ENCODE data around the gene PHETA1.

Gene PHETA1

GRCh38 chr12:111368291-111368787, 556 bp downstream of the PHETA1 start:
- no peak for DNase-seq

DNA sequence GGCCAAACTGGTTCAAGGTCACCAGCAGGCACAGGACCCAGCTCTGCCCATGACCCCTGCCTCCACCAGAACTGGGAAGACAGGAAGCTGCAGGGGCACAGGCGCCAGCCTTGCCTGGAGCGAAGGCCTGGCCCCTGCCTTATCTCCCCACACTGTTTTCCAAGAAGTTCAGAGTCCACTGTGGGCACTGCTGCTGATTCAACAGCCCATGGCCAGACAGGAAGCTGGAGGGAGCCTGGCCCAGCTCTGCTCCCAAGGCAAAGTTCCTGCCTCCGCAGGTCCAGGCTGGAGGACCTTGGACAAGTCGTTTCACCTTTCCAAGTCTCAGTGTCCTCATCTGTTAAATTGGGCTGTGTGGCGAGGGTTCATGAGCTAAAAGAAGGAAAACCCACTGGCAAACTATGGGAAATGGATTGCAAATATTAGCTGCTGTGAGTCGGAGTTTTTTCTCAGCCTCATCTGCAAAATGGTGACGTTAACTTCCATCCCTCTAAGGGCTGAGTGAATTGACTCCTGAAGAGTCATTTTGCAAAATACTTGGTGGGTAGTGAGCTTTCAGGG, 1.2 kb downstream of the PHETA1 start:
- no peak for DNase-seq

GRCh38 chr12:111366583-111366982, 2.3 kb downstream of the PHETA1 start:
- DNase-seq: no peak

GRCh38 chr12:111366075-111366474, 2.8 kb downstream of the PHETA1 start:
- no peak for DNase-seq

DNA sequence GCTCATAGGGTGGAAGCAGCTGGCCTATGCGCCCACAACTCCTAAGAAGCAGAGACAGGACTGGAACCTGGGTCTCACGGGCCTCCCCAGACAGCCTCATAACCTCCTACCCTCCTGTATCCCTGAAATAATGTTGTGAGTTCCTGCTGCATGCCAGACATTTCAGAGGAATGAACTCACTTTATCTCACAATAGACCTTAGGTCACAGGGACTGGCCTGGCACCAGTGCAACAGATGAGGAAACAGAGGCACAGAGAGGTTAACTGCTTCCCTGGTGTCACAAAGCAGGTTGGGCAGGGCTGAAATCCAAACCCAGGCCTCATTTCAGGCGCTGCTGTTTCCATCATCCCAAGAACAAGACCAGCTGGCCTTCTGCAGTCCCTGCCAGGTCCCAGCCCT, 5.3 kb downstream of the PHETA1 start:
- no peak for DNase-seq

- DNase-seq: no peak
Observed at GRCh38 chr12:111362687-111363475, 6.0 kb downstream of the PHETA1 start.

DNA sequence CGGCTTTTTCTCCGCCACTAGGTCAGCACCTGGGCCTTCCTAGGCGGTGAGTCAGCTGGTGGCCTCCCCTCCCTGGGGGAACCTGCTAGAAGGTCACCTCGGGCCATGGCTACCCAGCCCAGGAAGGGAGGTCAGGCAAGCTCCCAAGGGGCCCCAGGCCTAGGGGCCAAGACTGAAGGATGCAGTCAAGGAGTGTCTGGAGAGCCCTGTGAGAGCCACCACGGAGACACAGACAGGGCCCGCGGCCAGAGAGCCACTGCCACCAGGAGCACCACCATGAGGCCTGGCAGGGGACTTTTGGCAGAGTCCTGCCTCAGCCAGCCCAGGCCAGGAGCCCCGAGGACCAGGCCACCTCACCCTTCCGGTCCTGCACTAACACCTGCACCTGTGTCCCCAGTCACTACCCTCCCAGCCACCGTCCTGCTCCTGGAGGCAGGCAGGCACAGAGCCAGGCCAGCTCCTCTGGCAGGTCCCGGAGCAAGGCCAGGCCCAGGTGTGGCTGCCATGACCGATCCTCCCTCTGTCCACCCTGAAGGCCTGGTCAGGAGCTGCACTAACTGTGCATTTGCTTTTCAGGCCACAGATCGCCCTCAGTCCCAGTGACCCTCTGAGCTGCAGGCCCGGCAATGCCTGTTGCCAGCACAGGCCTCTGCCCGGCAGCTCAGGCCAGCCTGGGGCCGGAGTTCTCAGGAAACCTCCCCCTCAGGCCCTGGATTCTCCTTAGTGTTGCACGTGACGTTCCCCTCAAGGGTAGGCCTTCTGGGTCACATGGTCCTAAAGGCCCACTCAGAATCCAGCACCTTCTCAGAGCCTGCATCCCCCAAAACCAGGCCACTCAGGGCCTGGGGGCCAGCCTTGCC, 6.9 kb downstream of the PHETA1 start:
- DNase-seq: no peak

- DNase-seq: no peak
Observed at GRCh38 chr12:111361073-111361716, 7.7 kb downstream of the PHETA1 start.

GRCh38 chr12:111360325-111360930, 8.5 kb downstream of the PHETA1 start:
- DNase-seq: no peak

- no peak for DNase-seq
Observed at GRCh38 chr12:111359914-111360276, 9.0 kb downstream of the PHETA1 start.

DNA sequence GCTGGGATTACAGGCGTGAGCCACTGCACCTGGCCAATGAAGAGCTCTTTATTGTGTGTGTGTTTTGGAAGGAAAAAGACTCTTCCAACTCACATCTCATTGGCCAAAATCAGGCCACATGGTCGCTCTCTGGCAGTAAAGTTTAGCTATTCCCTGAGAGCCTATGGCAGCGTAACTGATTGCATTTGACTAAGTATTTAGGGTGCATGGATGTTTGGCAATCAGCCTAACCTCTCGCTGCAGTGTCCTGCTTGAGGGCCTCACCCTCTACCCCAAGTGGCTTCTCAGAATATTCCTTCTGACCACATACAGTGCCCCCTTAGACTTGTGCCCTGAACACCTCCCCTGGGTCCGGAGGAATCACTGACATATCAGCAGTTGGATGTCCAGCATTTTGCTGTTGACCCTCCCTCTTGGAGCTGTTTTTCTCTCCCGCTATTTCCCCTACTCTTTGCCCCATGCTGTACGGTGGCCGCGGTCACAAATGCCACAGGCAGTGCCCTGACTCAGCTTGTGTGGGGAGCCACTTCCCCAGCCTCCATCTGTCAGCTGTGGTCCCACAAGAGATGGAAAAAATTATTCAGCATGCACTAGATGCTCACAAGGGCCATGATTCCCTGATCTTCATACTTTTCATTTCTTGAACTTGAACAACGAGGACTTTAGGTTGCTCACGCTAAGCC, 9.5 kb downstream of the PHETA1 start:
- no peak for DNase-seq

- no peak for DNase-seq
Observed at GRCh38 chr12:111355201-111355925, 13.5 kb downstream of the PHETA1 start.

- DNase-seq: no peak
Observed at GRCh38 chr12:111354511-111354910, 14.4 kb downstream of the PHETA1 start.

- no peak for DNase-seq
Observed at GRCh38 chr12:111353603-111354295, 15.1 kb downstream of the PHETA1 start.

GRCh38 chr12:111353026-111353425, 15.9 kb downstream of the PHETA1 start:
- no peak for DNase-seq

DNA sequence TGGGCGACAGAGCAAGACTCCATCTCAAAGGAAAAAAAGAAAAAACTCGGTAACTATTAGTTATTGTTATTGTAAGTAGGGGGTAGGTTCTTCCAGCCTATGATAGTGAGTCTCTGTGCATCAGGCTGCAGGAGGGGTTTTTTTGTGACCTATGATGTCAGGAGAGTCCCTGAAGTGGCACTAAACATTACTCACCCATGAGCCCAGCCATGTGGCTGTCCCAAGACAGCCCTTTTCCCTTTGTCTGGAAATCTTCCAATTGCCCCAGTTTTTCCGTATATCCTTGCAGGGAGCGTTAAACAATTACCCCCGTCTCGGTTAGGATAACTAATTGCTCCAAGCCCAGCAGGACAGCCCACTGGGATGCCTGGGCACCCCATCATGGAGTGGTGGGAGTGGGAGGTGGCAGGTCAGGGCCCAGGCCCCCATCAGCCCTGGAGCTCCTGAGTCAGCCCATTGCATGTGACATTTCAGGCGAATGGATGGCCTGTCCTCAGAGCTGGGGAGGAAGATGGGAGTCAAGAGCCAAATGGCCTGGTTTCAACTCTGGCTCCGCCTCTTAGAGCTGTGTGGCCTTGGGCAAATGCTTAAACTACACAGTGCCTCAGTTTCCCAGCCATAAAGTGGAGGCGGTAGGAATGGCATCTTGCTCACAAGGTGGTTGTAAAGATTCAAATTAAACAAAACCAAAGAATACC, 16.4 kb downstream of the PHETA1 start:
- no peak for DNase-seq

GRCh38 chr12:111351026-111351425, 17.9 kb downstream of the PHETA1 start:
- no peak for DNase-seq

DNA sequence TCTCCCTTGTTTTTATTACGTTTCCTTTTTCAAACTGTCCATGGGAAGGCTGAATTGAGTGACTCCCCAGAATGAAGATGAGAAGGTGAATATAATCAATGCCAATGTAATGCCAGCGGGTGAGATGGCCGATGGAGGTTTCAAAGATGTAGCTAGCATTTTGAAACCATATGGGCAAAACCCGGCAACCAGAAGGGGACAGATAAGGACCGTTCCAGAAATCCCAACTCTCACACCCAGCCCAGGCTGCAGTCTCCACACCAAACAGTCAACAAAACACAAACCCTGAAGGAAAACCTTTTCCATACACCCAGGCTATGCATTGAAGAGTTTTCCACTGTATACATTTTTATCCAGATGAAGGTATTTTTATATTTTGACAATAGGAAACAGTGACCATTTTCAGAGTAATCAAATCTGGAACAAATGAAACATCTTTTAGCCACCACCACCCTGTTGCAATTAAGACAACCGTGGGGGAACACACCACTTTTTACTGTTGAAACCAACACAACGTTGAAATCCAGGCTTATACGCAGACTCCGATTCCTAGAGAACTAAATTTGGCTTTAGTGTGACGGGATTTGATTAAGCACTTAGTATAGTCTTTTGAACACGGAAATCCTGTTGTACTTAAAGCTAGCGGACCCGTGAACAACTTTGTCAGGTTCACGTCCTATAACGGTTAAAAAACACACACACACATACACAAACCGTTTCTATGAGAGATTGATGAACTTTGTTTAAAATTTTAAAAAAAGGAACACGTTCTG, 19.0 kb downstream of the PHETA1 start:
- no peak for DNase-seq

GRCh38 chr12:111349101-111349747, 19.7 kb downstream of the PHETA1 start:
- no peak for DNase-seq

All from GOT3 (cell line).